Subcutaneous abdominal adipose tissue (tissue), 5 donors: ENCODE measurements around the gene CPNE6.

ENCODE experiments used
- H3K27ac ChIP-seq: one replicate; pipeline ENCODE4 v1.7.0; 2013; ENCODE audit warnings: low read depth, mild to moderate bottlenecking, inconsistent platforms, low read length, moderate library complexity
- H3K27me3 ChIP-seq, 5 donors: one replicate each; pipeline ENCODE4 v1.7.0; 2013; ENCODE audit warnings: low read length in 5 of 5, inconsistent platforms in 1 of 5; ENCODE audit not compliant: control insufficient read depth in 5 of 5, insufficient read depth in 4 of 5
- H3K36me3 ChIP-seq, 5 donors: one replicate each; pipeline ENCODE4 v1.7.0; 2013; ENCODE audit warnings: low read length in 5 of 5; ENCODE audit not compliant: control insufficient read depth in 5 of 5, insufficient read depth in 5 of 5
- H3K4me1 ChIP-seq, 5 donors: one replicate each; pipeline ENCODE4 v1.7.0; 2013; ENCODE audit warnings: low read length in 5 of 5, mild to moderate bottlenecking in 3 of 5, moderate library complexity in 1 of 5; ENCODE audit not compliant: control insufficient read depth in 5 of 5, insufficient read depth in 5 of 5
- H3K4me3 ChIP-seq, 5 donors: one replicate each; pipeline ENCODE4 v1.7.0; 2013; ENCODE audit warnings: low read length in 5 of 5, low read depth in 1 of 5
- H3K9ac ChIP-seq, 5 donors: one replicate each; pipeline ENCODE4 v1.7.0; 2013; ENCODE audit warnings: low read length in 5 of 5, mild to moderate bottlenecking in 4 of 5, moderate library complexity in 3 of 5
- H3K9me3 ChIP-seq, 5 donors: one replicate each; pipeline ENCODE4 v1.7.0; 2013; ENCODE audit warnings: low read length in 5 of 5; ENCODE audit not compliant: control insufficient read depth in 5 of 5
- donor health status: healthy.
- donor health status: healthy.
- donor health status: healthy.
- donor health status: healthy.
- donor health status: healthy.

Gene CPNE6

GRCh38 chr14:24123424-24124417 lies 52.4 kb downstream of the CPNE6 start:
- Histone ChIP-seq H3K27me3 (no peaks in the 10 kb centered on the region), H3K4me1 (no peaks in the 10 kb centered on the region), H3K4me3 (no peak overlapping the region), H3K9ac (no peak overlapping the region), H3K36me3 (peaks cover 0 to 52% (median 48%) of the 10 kb centered on the region in 5 donors), H3K9me3 (no peaks in the 10 kb centered on the region), H3K27ac (no peak overlapping the region)

- Histone ChIP-seq H3K9ac (no peak overlapping the region), H3K4me1 (peaks cover under 1 to 15% (median 9%) of the 10 kb centered on the region in 5 donors), H3K4me3 (no peak overlapping the region), H3K27me3 (no peaks in the 10 kb centered on the region), H3K9me3 (no peaks in the 10 kb centered on the region), H3K27ac (no peak overlapping the region), H3K36me3 (peaks cover 0 to 22% (median 20%) of the 10 kb centered on the region in 5 donors)
These were observed 55.6 kb downstream of the CPNE6 start for GRCh38 chr14:24126939-24127338.

- H3K27ac ChIP-seq, result no peak overlapping the region
- H3K9me3 ChIP-seq, result no peaks in the 10 kb centered on the region
- H3K9ac ChIP-seq, result no peak overlapping the region
- H3K36me3 ChIP-seq, result peaks cover 0 to 17% (median 14%) of the 10 kb centered on the region in 5 donors
- H3K4me1 ChIP-seq, result peaks cover 1 to 22% (median 9%) of the 10 kb centered on the region in 5 donors
- H3K4me3 ChIP-seq, result no peak overlapping the region
- no peaks in the 10 kb centered on the region for H3K27me3 ChIP-seq
These were observed 56.3 kb downstream of the CPNE6 start for GRCh38 chr14:24127673-24128072.
